ENCODE measurements around the gene PLBD2.
"Not testable (repeated sequence)": the region's sequence is repeated elsewhere in the genome, so short reads cannot be mapped to it uniquely, and the experiment has no call there.

Gene PLBD2

GRCh38 chr12:113332688-113333417 is 25.5 kb upstream of the PLBD2 start:
- intact Hi-C loops (cut with DNase I) = no loop called here
- DNase-seq = peak in 3 of 42 donors; percentile 18 to 35 (median 26)

GRCh38 chr12:113333418-113333750 is 25.0 kb upstream of the PLBD2 start:
- intact Hi-C loops (cut with DNase I) = no loop called here
- DNase-seq = no peak

GRCh38 chr12:113333877-113334785 is 24.3 kb upstream of the PLBD2 start:
- DNase-seq = peak in 6 of 42 donors; percentile 22 to 46 (median 32)
- intact Hi-C loops (cut with DNase I) = loop anchor here (2.0 kb wide), 1 partner anchor 25 kb away; the partner anchor contains the start of gene PLBD2

GRCh38 chr12:113334786-113335539 is 23.4 kb upstream of the PLBD2 start, which contains the start of gene SLC8B1:
Gene SLC8B1 (minus strand): TSS chr12:113335109. CDS start chr12:113332878, 2,231 bp downstream.
- peak; percentile 73 to 97 (median 92) for DNase-seq
- intact Hi-C loops (cut with DNase I) = loop anchor here (2.0 kb wide), 1 partner anchor 24 kb away; the partner anchor contains the start of gene PLBD2

- DNase-seq = no peak
- intact Hi-C loops (cut with DNase I) = no loop called here
Measured at GRCh38 chr12:113339540-113339939, 18.8 kb upstream of the PLBD2 start.

- intact Hi-C loops (cut with DNase I) = no loop called here
- DNase-seq = no peak
Measured at GRCh38 chr12:113340061-113340460, 18.3 kb upstream of the PLBD2 start.

- DNase-seq = no peak
- intact Hi-C loops (cut with DNase I) = no loop called here
Measured at GRCh38 chr12:113341535-113341934, 16.9 kb upstream of the PLBD2 start.

GRCh38 chr12:113345318-113345717 is 13.1 kb upstream of the PLBD2 start:
- DNase-seq = no peak
- intact Hi-C loops (cut with DNase I) = no loop called here

GRCh38 chr12:113346353-113346752 is 12.0 kb upstream of the PLBD2 start:
- no peak for DNase-seq
- intact Hi-C loops (cut with DNase I) = no loop called here

- intact Hi-C loops (cut with DNase I) = no loop called here
- DNase-seq = no peak
Measured at GRCh38 chr12:113347107-113347506, 11.3 kb upstream of the PLBD2 start.

GRCh38 chr12:113347892-113348291 is 10.5 kb upstream of the PLBD2 start:
- intact Hi-C loops (cut with DNase I) = no loop called here
- peak in 14 of 42 donors; percentile 17 to 57 (median 38) for DNase-seq

GRCh38 chr12:113348849-113349536 is 9.4 kb upstream of the PLBD2 start:
- intact Hi-C loops (cut with DNase I) = no loop called here
- DNase-seq = peak in 8 of 42 donors; percentile 18 to 61 (median 33)

GRCh38 chr12:113351089-113351488 is 7.3 kb upstream of the PLBD2 start:
- DNase-seq = no peak
- intact Hi-C loops (cut with DNase I) = loop anchor here (10.0 kb wide), 1 partner anchor 156 kb away; no protein-coding TSS in a partner anchor

- DNase-seq = not testable (repeated sequence)
- intact Hi-C loops (cut with DNase I) = loop anchor here (10.0 kb wide), 1 partner anchor 159 kb away; no protein-coding TSS in a partner anchor
Measured at GRCh38 chr12:113354192-113354591, 4.2 kb upstream of the PLBD2 start.

- DNase-seq = peak; percentile 47 to 87 (median 72)
- intact Hi-C loops (cut with DNase I) = loop anchor here (2.0 to 10.0 kb wide), 2 partner anchors 25 to 165 kb away; partner anchors contain the start of gene SLC8B1
Measured at GRCh38 chr12:113359133-113359938, 949 bp downstream of the PLBD2 start.

- intact Hi-C loops (cut with DNase I) = loop anchor here (2.0 to 10.0 kb wide), 2 partner anchors 25 to 165 kb away; partner anchors contain the start of gene SLC8B1
- DNase-seq = peak in 4 of 42 donors; percentile 27 to 65 (median 44)
Measured at GRCh38 chr12:113359939-113360748, 1.8 kb downstream of the PLBD2 start.
